Common myeloid progenitor, CD34-positive (primary cell): ENCODE data around the gene KIN.
"Not testable (repeated sequence)": the region's sequence is repeated elsewhere in the genome, so short reads cannot be mapped to it uniquely, and the experiment has no call there.

Source experiments
- CTCF ChIA-PET: fragments of 350-600 bp; sonication (Branson Sonifier 250); formaldehyde crosslinking; loops from one replicate; lab custom pipeline; 2021; ENCODE audit warnings: antibody characterized with exemption; lab: Charles Lee
- POLR2A ChIA-PET: fragments of 350-600 bp; sonication (Branson Sonifier 250); formaldehyde crosslinking; loops from one replicate; lab custom pipeline; 2021; ENCODE audit warnings: antibody characterized with exemption; lab: Charles Lee
- DNase-seq, 3 donors: peaks; one replicate each; pipeline versions ENCODE4 v3.0.0 to v3.0.0-alpha.2; 2013
- H3K27ac ChIP-seq, 2 experiments: 1 replicate in 1 of 2; 2 replicates in 1 of 2; pipeline ENCODE4 v1.7.0; 2013; ENCODE audit warnings: inconsistent platforms in 2 of 2, low read length in 2 of 2, mild to moderate bottlenecking in 2 of 2, low read depth in 1 of 2, moderate library complexity in 1 of 2; ENCODE audit not compliant: severe bottlenecking in 2 of 2, insufficient read depth in 1 of 2, poor library complexity in 1 of 2
- H3K27me3 ChIP-seq, 5 experiments: replicated peaks in 2 of 5; 1 replicate in 3 of 5; 2 replicates in 2 of 5; pipeline versions ENCODE4 v1.6.1 to v1.7.0; 2013; ENCODE audit warnings: low read length in 4 of 5, mild to moderate bottlenecking in 2 of 5, moderate library complexity in 2 of 5, inconsistent platforms in 1 of 5; ENCODE audit not compliant: insufficient read depth in 5 of 5, control insufficient read depth in 4 of 5
- H3K36me3 ChIP-seq, 4 experiments: 1 replicate in 2 of 4; 2 replicates in 2 of 4; pipeline versions ENCODE4 v1.6.1 to v1.7.0; 2013; ENCODE audit warnings: low read length in 3 of 4, control low read depth in 1 of 4, mild to moderate bottlenecking in 1 of 4; ENCODE audit not compliant: control insufficient read depth in 4 of 4, insufficient read depth in 4 of 4
- H3K4me1 ChIP-seq, 4 experiments: 1 replicate in 3 of 4; 2 replicates in 1 of 4; pipeline versions ENCODE4 v1.6.1 to v1.7.1; 2013; ENCODE audit warnings: low read length in 3 of 4, mild to moderate bottlenecking in 3 of 4, control low read depth in 1 of 4, inconsistent platforms in 1 of 4, moderate library complexity in 1 of 4; ENCODE audit not compliant: control insufficient read depth in 4 of 4, insufficient read depth in 4 of 4; ENCODE audit errors: control extremely low read depth in 1 of 4
- H3K4me3 ChIP-seq, 7 experiments: 1 replicate in 4 of 7; 2 replicates in 3 of 7; pipeline versions ENCODE4 v1.5.1 to v1.7.0; 2013; ENCODE audit warnings: mild to moderate bottlenecking in 7 of 7, low read length in 6 of 7, moderate library complexity in 6 of 7, inconsistent platforms in 2 of 7, low read depth in 2 of 7, control low read depth in 1 of 7; ENCODE audit not compliant: insufficient read depth in 4 of 7, control insufficient read depth in 1 of 7; ENCODE audit errors: extremely low read depth in 1 of 7
- H3K9me3 ChIP-seq, 5 experiments: 1 replicate in 4 of 5; 2 replicates in 1 of 5; pipeline versions ENCODE4 v1.6.1 to v1.7.1; 2013; ENCODE audit warnings: low read length in 4 of 5, mild to moderate bottlenecking in 2 of 5, inconsistent platforms in 1 of 5, low read depth in 1 of 5, moderate library complexity in 1 of 5; ENCODE audit not compliant: control insufficient read depth in 4 of 5, insufficient read depth in 2 of 5; ENCODE audit errors: control extremely low read depth in 1 of 5
- WGBS: methylation state at CpG from one replicate; pipeline ENCODE4 v1.1.5; 2013; ENCODE audit not compliant: insufficient coverage; 5-methylcytosine and 5-hydroxymethylcytosine counted together

The KIN gene

DNA sequence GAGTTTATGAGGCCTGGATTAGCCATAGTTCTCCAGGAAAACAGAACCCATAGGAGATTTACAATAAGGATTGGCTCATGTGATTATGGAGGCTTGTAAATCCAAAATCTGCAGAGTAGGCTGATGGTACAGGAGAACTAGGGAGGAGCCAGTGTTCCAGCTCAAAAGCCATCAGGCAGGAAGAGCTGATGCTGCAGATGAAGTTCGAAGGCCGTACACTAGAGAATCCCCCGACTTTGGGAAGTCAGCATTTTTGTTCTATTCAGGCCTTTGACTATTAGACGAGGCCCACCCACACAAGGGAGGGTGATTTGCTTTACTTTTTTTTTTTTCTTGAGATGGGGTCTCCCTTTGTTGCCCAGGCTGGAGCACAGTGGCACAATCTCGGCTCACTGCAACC lies 37.6 kb downstream of the KIN start:
- Histone ChIP-seq H3K36me3 (peaks cover 12 to 27% (median 18%) of the 10 kb centered on the region in 4 experiments), H3K4me3 (no peak overlapping the region), H3K27ac (no peak overlapping the region), H3K9me3 (no peaks in the 10 kb centered on the region), H3K4me1 (no peaks in the 10 kb centered on the region), H3K27me3 (no peaks in the 10 kb centered on the region)
- no peak for DNase-seq
- ChIA-PET CTCF (no interaction called here), POLR2A (no interaction called here)
- 100% methylated on average over 4 of the region's 5 CpGs for WGBS

DNA sequence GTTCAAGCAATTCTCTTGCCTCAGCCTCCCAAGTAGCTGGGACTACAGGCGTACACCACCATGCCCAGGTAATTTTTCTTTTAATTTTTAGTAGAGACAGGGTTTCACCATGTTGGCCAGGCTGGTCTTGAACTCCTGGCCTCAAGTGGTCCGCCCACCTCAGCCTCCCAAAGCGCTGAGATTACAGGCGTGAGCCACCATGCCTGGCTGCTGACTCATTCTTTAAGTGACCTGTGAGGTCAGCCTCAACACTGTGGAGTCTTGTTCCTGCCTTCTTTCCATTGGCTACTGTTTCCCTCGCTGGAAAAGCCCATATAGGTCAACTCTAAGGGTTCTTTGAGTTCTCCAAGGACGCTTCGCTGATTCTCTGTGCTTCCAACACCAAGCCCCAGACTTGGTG lies 39.2 kb downstream of the KIN start:
- 96% methylated on average over 6 of the region's 7 CpGs for WGBS
- H3K27ac ChIP-seq, CTCF ChIA-PET, H3K4me1 ChIP-seq, H3K4me3 ChIP-seq, DNase-seq, H3K9me3 ChIP-seq, POLR2A ChIA-PET, H3K27me3 ChIP-seq: not testable (repeated sequence)
- peaks cover 8 to 16% (median 13%) of the 10 kb centered on the region in 4 experiments for H3K36me3 ChIP-seq

DNA sequence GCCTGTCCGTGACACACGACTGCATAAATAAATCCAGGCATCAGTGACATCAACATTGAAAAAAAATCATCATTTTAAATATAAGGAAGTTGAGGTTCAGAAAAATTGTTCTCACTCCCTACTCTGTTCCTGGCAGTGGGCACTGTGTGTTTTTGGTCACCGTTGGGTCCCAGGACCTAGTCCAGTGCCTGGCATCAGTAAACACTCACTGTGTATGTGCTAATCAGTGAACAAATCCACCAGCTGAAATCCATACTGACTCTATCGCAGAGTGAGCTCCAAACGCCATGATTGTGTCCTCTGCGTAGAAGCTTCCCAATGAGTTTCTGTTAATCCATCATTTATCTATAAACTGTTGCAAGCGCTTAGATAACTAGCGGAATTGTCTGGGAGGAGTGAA lies 43.5 kb downstream of the KIN start:
- POLR2A ChIA-PET, result no interaction called here
- CTCF ChIA-PET, result no interaction called here
- Histone ChIP-seq H3K36me3 (no peaks in the 10 kb centered on the region), H3K4me3 (no peak overlapping the region), H3K27ac (no peak overlapping the region), H3K9me3 (no peaks in the 10 kb centered on the region), H3K4me1 (no peaks in the 10 kb centered on the region), H3K27me3 (no peaks in the 10 kb centered on the region)
- DNase-seq, result no peak
- 94% methylated on average over 2 of the region's 8 CpGs for WGBS

DNA sequence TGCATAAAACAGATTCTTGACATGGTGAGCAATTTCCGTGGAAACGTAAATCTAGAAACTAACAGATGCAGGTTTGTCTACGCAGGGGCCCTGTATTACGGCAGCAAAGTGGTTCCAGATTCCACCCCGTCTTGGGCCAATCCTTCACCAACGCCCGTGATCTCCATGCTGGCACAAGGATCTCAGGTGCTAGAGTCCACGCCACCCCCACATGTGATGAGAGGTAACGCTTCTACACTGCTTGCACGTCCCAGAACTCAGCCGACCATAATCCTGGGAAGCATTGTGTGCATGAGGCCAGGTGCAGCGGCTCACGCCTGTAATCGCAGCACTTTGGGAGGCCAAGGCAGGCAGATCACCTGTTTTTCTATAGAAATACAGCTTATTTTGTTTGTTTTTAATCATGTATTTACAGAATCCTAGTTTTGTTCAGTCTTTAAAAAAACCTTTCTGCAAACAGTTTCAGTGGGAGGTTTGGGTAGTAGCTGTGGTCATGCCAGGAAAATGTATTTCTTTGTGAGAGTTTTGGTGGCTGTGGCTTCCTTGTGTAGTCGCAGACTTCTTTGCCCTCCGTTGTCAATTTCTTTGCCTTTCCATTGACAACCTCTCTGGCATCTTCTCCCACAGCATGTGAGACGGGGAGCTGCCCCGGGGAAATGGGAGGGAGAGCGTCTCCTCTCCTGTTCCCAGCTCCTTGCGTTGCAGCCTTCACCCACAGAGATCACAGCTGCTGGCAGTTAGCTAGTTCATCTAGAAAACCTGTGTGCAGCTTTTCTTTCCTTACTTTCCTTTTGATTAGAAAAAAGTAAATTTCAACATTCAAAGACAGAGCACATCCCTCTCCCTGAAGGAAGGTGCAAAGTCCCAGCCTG lies 49.0 kb downstream of the KIN start:
- ChIA-PET CTCF (no interaction called here), POLR2A (no interaction called here)
- Histone ChIP-seq H3K27me3 (no peaks in the 10 kb centered on the region), H3K36me3 (no peaks in the 10 kb centered on the region), H3K4me1 (no peaks in the 10 kb centered on the region), H3K4me3 (no peak overlapping the region), H3K9me3 (no peaks in the 10 kb centered on the region), H3K27ac (no peak overlapping the region)
- 94% methylated on average over 17 of the region's 20 CpGs for WGBS
- no peak for DNase-seq

DNA sequence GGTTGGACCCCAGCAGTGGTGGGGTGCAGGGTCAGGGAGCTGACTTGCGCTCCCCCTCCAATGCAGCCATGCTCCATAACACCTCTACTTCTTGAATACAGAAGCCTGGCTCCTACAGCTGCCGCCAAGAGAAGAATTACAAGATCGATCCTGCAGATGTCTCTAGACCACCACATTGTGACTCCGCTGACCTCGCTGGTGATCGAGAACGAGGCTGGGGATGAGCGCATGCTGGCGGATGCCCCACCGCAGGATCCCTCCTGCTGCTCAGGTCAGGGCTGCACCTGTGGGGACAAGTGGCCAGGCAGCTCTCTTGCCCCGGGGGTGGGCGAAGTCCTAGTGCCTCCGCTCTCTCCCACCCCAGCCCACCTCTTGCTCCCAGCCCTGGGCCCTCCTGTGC lies 53.0 kb downstream of the KIN start:
- POLR2A ChIA-PET, result interaction anchor here (0.5 kb wide), 1 partner anchor 1484 kb away, joined by 4 read pairs; no protein-coding TSS in a partner anchor
- WGBS, result 96% methylated on average over 13 of the region's 13 CpGs

DNA sequence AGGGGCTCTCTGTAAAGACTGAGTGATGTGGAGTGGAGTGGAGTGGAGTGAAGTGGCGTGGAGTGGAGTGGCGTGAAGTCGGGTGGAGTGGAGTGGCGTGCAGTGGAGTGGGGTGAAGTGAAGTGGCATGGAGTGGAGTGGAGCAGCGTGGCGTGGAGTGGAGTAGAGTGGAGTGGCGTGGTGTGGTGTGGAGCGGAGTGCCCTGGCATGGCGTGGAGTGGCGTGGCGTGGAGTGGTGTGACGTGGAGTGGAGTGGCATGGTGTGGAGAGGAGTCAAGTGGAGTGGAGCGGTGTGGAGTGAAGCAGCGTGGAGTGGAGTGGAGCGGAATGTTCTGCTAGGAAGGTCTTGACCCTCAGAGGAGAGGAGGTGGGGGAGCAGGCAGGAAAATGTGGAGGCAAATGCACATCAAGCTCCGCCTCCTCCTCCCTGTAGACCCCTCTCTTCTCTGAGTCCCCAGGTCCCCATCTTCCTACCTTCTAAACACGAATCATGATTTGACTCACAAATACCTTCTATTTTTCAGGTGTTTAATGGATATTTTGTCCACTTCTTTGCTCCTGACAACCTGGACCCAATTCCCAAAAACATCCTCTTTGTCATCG lies 64.8 kb downstream of the KIN start:
- Histone ChIP-seq H3K4me1 (no peaks in the 10 kb centered on the region), H3K27me3 (peaks cover 0 to 10% (median 0%) of the 10 kb centered on the region in 5 experiments), H3K9me3 (no peaks in the 10 kb centered on the region), H3K27ac (no peak overlapping the region), H3K4me3 (no peak overlapping the region), H3K36me3 (no peaks in the 10 kb centered on the region)
- ChIA-PET POLR2A (no interaction called here), CTCF (interaction anchor here (1.2 kb wide), 1 partner anchor 11 kb away, joined by 3 read pairs; no protein-coding TSS in a partner anchor)
- DNase-seq, result no peak
- 96% methylated on average over 13 of the region's 18 CpGs for WGBS

More for the DNA sequence above, 53.0 kb downstream of the KIN start:
- no peak for DNase-seq
- Histone ChIP-seq H3K27ac (no peak overlapping the region), H3K9me3 (no peaks in the 10 kb centered on the region), H3K4me3 (no peak overlapping the region), H3K36me3 (no peaks in the 10 kb centered on the region), H3K27me3 (no peaks in the 10 kb centered on the region), H3K4me1 (no peaks in the 10 kb centered on the region)
- CTCF ChIA-PET, result no interaction called here

DNA sequence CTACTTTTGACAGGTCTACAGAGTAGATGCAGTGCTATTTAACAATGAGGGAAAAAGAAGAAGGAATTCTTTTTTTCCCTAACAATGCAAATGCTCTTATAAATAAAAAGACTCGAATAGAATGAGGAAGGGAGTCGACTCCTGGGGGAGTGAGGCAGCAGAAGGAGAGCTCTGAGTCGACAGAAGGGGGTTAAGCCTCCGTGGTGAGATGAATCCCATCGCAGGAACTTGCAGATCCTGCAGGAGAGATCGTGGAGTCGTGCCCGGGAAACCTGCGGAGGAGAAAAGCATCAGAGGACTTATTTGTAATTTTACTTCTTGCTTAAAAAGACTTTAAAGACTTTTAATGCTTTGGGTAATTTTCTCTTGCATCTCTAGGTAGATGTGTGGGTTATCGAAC lies 67.3 kb downstream of the KIN start:
- POLR2A ChIA-PET, result no interaction called here
- DNase-seq, result no peak
- H3K4me3 ChIP-seq, result no peak overlapping the region
- no peaks in the 10 kb centered on the region for H3K9me3 ChIP-seq
- H3K27me3 ChIP-seq, result peaks cover 0 to 8% (median 0%) of the 10 kb centered on the region in 5 experiments
- WGBS, result 78% methylated on average over 8 of the region's 10 CpGs
- no peaks in the 10 kb centered on the region for H3K4me1 ChIP-seq
- no peaks in the 10 kb centered on the region for H3K36me3 ChIP-seq
- CTCF ChIA-PET, result interaction anchor here (1.3 kb wide), 1 partner anchor 17 kb away, joined by 3 read pairs; the partner anchor contains the start of gene ITIH2
- no peak overlapping the region for H3K27ac ChIP-seq
